SU-DHL-6 (cell line): Measurements from ENCODE around the gene SATB2.

Source experiments
- CTCF ChIP-seq: fragments of 200-600 bp; sonication (generic); IDR thresholded peaks from one replicate; pipeline ENCODE4 v1.5.1; 2017; ENCODE audit warnings: antibody characterized with exemption, mild to moderate bottlenecking, low read length, moderate library complexity; ENCODE audit not compliant: insufficient read depth, poor library complexity, severe bottlenecking
- EZH2phosphoT487 ChIP-seq: fragments of 200-600 bp; sonication (generic), shearing (Covaris generic); conservative IDR thresholded peaks from 2 replicates; pipeline ENCODE4 v1.6.1; 2018; ENCODE audit warnings: mild to moderate bottlenecking, antibody characterized with exemption, low read length, moderate library complexity, mixed read lengths

DNA sequence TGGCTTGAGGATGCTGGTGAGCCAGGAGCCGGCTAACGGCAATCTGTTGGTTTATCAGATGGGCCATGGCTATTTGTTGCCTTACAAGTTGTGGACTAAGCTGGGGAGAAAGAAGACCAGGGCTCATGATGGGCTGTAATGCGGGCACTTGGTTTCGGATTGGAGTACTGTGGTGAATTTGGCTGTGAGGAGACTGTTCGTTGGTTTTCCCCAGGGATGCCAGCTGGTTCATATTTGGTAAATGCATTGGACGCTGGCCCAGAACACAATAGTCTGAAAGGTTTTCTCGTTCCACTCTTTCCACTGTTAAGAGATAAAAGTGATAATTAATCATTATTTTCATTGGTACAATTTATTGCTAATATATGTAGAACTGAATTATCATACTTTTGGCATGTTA, 108.9 kb downstream of the SATB2 start:
- no peak for TF ChIP-seq CTCF
- TF ChIP-seq EZH2phosphoT487 = no peak
